ENCODE measurements around the gene CD55.

GRCh38 chr1:207280706-207281105 lies 40.8 kb upstream of the CD55 start:
- TF ChIP-seq EZH2 (IDR thresholded peaks at IDR 0.05; ENCODE audit: insufficient read depth, poor library complexity, severe bottlenecking) (no peak), EZH2phosphoT487 (IDR thresholded peaks at IDR 0.05; ENCODE audit: insufficient read depth, low read depth) (no peak)

Data from GM23248 (cell line).